RKO (cell line): ENCODE data around the gene ANKRD30A.
"Not testable (repeated sequence)": the region's sequence is repeated elsewhere in the genome, so short reads cannot be mapped to it uniquely, and the experiment has no call there.

Source experiments
- DNase-seq: peaks from one replicate; pipeline ENCODE4 v3.0.0-alpha.2; 2016; ENCODE audit warnings: low spot score

ANKRD30A gene

GRCh38 chr10:37269554-37270256, 144.3 kb downstream of the ANKRD30A start:
- no peak for DNase-seq

- no peak for DNase-seq
These were observed 149.9 kb downstream of the ANKRD30A start for GRCh38 chr10:37275216-37275777.

GRCh38 chr10:37285063-37285462, 159.7 kb downstream of the ANKRD30A start:
- no peak for DNase-seq

GRCh38 chr10:37289833-37290464, 164.6 kb downstream of the ANKRD30A start:
- no peak for DNase-seq

- no peak for DNase-seq
These were observed 175.9 kb downstream of the ANKRD30A start for GRCh38 chr10:37301271-37301670.

- no peak for DNase-seq
These were observed 178.6 kb downstream of the ANKRD30A start for GRCh38 chr10:37304036-37304435.

- no peak for DNase-seq
These were observed 189.0 kb downstream of the ANKRD30A start for GRCh38 chr10:37314350-37314749.

GRCh38 chr10:37314862-37315261, 189.5 kb downstream of the ANKRD30A start:
- DNase-seq: peak; percentile 48

- DNase-seq: no peak
These were observed 219.0 kb downstream of the ANKRD30A start for GRCh38 chr10:37344413-37344812.

GRCh38 chr10:37379991-37380390, 254.6 kb downstream of the ANKRD30A start:
- DNase-seq: peak; percentile 89

- DNase-seq: no peak
These were observed 255.9 kb downstream of the ANKRD30A start for GRCh38 chr10:37381271-37381670.

- DNase-seq: no peak
These were observed 259.5 kb downstream of the ANKRD30A start for GRCh38 chr10:37384923-37385322.

GRCh38 chr10:37390926-37391325, 265.5 kb downstream of the ANKRD30A start:
- DNase-seq: no peak

GRCh38 chr10:37400774-37401173, 275.4 kb downstream of the ANKRD30A start:
- not testable (repeated sequence) for DNase-seq

- no peak for DNase-seq
These were observed 275.8 kb downstream of the ANKRD30A start for GRCh38 chr10:37401225-37401624.

GRCh38 chr10:37403776-37404175, 278.4 kb downstream of the ANKRD30A start:
- peak; percentile 28 for DNase-seq
